Epidermal melanocyte (primary cell): ENCODE data around the gene DCUN1D2.
"Not testable (repeated sequence)": the region's sequence is repeated elsewhere in the genome, so short reads cannot be mapped to it uniquely, and the experiment has no call there.

Experiments
- DNase-seq: peaks from one replicate; pipeline ENCODE4 v3.0.0; 2011; ENCODE audit warnings: low spot score; ENCODE audit not compliant: insufficient read length

DCUN1D2 gene

DNA sequence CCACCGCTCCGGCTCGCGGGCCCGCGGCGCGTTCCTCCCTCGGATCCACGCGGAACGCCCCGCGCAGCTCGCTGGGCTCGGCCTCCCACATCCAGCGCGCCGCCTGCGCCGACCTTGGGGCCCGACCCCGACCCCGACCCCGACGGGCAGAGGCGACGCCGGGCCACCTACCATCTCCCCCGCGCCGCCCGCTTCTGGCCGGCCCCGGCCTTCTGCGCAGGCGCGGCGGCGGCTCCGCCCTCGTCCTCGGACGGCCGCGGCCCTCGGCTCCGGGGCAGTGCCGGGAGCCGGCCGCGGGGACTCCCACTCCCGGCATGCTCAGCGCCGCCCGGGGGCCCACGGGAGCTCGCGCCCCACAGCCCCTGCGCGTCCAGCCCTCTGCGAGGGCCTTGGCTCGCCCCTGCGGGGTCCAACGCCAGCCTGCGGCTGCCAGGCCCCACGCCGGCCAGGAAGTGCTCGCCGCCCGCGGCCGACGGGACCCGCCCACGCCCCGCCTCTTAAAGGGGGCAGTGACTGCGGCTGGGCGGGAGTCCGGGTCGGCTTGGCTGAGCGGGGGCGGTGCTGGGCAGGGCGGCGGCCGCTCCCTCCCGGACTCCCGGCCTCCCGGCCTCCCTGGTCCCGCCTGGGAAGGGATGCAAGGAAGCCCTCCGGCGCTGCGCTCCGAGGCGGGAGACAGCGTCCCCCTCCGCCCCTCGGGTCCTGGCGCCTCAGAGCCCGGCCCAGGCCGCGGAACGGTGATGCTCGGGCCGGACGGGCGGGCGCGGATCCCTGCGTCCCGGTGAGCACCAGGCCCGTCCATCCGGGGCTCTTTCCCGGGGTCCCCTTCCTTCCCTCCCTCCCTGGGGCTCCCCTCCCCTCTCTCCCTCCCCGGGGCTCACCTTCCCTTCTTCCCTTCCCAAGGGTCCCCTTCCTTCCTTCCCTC, at the start of gene DCUN1D2:
TSS of gene DCUN1D2 (minus strand) at position 216 of the 922 bp plus-strand sequence. CDS start at position 174, 42 bp downstream.
- DNase-seq, result peak; percentile 94

DNA sequence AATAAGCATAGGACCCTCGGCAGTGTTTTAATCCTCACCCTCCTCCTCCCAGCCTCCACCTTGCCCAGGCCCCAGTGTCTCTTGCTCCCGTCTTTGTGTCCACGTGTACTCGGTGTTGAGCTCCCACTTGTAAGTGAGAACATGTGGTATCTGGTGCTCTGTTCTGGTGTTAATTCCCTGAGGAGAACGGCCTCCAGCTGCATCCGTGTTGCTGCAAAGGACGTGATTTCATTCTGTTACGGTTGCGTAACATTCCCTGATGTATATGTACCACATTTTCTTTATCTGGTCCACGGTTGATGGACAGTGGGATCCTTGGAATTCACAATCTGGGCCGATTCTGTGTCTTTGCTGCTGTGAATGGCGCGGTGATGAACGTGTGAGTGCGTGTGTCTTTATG, 49.3 kb upstream of the DCUN1D2 start:
- DNase-seq, result no peak

DNA sequence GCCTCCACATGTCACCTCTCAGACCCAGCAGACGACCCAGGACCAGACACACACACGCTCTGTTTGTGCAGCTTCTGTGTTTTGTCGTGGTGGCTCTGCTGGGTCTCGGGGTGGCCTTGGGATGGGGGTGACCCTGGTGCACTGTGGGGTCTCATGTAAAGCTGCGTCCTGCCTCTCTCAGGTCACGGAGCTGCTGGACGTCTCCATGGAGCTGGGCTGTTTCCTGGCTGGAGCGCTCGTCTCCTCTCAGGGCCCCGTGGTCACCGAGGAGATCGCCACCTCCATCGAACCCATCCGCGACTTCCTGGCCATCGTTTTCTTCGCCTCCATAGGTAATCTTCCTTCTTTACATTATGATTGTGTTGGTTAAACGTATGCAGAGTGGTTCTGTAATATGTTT, 48.7 kb upstream of the DCUN1D2 start:
- DNase-seq, result no peak

DNA sequence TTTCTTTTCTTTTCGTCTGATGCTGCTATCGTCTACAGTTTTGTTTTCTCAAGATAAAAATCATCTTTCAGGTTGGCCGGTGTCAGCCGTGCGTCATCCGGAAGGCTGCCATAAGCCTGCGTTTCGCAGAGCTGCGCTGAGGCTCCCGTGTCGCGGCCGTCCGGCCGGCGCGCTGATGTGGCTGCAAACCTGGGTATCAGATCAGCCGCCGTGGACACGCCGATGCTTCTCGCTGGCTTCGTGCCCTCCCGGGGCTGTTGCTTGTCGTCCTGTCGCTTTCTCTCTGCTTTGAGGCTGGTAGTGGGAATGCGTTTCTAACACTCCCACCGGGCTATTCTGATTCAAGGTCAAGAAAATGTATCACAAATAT, 48.2 kb upstream of the DCUN1D2 start:
- DNase-seq, result no peak

DNA sequence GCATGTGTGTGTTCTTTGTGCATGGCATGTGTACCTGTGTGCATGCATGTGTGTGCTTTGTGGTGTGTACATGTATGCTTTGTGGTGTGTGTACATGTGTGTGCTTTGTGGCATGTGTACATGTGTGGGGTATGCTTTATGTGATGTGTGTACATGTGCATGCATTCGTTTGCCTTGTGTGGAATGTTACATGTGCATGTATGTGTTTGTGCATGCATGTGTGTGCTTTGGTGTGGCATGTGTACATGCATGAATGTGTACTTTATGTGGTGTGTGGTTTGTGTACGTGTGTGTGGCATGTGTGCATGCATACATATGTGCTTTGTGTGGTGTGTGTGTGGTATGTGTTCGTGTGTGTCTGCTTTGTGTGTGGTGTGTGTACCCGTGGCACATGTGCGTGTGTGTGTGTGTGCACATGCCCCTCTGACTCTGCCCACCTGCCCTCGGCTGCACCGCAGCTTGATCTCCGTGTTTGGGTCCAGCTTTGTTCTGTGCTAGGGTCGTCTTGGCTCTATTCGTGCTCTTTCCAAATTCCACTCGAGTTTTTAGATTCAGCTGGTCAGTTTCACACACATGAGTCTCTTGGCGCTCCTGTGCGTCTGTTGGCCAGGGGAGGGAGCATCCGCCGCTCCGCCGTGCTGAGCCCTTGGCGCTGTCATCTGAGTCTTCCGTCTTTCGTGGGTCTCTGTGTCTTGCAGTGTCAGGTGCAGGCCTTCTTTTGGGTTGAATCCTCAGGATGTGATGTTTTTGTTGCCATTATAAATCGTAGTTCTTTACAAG, 47.6 kb upstream of the DCUN1D2 start:
- DNase-seq, result no peak

DNA sequence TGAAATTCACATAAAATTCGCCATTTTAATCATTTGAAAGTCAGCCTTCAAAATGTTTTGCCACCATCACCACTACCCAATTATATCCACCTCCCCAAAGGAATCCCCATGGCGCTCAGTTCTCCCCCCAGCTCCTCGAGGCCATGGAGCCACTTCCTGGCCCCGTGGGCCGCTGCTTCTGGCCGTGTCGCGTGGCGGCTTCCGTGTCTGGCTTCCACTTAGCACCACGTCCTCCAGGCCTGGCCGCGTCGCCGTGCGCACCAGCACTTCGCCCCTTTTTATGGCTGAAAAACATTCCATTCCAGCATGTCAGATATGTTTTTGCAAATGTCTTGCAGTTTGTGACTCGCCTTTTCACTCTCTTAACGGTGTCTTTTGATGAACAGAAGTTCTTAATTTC, 46.7 kb upstream of the DCUN1D2 start:
- DNase-seq, result no peak

DNA sequence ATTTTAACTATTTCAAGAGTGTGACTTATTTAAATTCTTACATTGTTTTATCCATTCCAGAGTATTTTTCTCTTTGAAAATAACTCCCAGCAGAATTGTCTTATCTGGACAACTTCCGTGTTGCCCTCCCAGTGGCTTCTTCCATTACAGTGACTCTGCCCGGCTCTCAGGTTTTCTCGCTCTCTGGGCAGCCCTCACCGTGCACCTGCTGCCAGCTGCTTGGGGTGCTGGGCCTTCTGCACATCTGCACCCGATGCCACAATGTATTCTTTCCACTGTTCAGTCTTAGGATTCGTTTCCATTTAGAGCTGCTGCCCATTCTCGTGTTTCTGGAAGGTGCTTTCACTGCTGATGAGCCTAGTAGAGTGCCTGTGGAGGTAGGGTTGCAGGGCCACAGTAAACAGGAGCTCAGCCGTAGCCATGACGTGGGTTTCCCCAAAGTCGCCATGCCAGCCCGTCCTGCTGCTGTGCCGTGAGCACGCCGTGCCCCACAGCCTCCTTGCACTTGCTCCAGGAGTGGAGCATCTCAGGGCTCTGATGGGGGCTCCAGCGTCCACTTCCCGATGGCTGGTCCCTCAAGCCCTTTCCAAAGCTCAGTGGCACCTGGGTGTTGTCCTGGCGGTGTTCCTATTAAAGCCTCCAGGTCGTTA, 46.1 kb upstream of the DCUN1D2 start:
- no peak for DNase-seq

DNA sequence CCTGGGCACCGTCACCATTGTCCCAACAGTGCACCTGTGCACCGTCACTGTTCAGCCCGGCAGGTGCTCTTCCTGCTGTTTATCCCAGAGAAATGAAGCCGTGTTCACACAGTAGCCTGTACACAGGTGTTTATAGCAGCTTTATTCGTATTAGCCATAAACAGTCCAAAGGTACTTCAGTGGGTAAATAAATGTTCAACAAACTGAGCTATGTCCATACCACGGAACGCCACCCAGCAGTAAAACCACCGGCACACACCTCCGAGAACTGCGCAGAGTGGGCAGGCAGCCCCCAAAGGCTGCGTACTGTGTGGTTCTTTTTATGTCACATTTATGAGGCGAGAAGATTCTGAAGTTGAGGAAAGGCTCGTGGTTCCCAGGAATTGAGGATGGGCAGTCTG, 44.9 kb upstream of the DCUN1D2 start:
- no peak for DNase-seq

DNA sequence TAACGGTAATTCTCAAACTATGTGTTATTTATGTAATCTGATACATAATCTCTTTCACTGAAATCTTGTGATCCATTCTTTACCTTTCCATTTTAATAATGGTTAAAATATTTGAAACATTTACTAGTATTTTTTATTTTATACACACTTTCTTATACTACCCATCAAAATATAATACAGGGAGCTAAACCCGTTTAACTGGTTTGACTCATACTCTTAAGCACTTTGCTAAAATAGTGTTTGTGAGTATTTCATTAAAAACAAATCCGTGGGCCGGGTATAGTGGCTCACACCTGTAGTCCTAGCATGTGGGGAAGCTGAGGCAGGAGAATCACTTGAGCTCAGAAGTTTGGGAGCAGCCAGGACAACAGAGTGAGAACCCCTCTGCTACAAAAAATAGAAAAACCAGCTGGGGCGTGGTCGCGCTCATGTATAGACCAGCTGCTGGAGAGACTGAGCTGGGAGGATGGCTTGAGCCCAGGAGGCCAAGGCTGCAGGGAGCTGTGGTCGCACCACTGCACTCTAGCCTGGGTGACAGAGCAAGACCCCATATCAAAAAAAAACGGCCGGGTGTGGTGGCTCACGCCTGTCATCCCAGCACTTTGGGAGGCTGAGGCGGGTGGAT, 43.8 kb upstream of the DCUN1D2 start:
- no peak for DNase-seq

DNA sequence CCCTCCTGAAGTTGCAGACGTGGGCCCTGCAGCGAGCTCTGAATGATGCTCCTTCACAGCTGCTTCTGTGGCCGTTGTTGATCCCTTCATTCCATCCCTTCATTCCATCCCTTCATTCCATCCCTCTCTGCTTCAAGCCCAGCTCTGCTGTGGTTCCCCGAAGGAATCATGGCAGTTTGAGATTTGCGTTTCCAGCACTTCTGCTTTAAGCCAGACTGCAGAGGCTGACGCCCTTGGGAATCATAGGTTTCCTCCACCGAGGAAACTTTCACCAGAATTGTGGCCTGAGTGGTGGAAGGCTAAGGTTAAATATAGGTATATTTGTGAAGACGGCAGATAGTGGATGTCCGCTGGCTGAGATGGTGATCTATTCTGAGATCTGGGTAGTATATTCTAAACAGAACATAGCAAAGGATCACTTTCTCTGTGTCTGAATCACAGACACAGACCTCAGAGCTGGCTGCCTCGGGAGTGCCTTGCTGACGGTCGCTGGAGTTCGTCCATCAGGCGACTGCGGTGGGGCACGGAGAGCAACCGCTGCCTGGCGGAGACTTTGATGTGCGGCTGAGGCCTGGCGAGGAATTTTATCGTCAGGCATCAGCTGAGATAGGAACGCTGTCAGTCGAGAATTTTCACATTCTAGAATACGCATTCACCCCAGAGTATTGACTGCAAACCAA, 42.8 kb upstream of the DCUN1D2 start:
- no peak for DNase-seq

DNA sequence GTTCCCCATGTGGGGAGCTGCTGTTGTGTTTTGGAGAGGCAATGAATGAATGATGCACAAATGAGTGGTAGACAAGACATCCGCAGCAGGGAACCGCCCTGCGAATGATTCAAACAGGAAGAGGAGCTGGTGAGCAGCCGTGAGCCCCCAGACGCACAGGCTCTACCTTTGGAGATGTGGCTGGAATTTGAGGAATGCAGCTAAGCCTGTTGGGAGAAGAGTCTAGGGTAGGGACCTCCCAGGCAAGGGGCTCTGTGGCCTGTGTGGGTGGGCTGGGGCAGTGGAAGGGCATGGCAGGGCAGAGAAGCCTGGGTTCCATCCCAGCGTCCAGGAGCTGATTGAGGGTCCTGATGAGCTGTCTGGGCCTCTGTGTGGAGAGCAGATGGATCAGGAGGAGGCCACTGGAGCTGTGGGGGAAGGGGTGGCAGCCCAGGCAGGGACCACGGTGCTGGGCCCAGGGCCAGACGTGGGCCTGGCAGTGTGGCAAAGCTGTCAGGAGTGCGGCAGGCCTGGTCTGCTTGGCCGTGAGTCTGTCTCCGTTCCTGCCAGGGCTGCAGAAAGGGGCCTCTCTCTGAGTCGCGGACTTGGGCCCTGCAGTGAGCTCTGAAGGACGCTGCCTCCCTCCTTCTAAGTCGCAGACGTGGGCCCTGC, 41.8 kb upstream of the DCUN1D2 start:
- DNase-seq, result no peak

DNA sequence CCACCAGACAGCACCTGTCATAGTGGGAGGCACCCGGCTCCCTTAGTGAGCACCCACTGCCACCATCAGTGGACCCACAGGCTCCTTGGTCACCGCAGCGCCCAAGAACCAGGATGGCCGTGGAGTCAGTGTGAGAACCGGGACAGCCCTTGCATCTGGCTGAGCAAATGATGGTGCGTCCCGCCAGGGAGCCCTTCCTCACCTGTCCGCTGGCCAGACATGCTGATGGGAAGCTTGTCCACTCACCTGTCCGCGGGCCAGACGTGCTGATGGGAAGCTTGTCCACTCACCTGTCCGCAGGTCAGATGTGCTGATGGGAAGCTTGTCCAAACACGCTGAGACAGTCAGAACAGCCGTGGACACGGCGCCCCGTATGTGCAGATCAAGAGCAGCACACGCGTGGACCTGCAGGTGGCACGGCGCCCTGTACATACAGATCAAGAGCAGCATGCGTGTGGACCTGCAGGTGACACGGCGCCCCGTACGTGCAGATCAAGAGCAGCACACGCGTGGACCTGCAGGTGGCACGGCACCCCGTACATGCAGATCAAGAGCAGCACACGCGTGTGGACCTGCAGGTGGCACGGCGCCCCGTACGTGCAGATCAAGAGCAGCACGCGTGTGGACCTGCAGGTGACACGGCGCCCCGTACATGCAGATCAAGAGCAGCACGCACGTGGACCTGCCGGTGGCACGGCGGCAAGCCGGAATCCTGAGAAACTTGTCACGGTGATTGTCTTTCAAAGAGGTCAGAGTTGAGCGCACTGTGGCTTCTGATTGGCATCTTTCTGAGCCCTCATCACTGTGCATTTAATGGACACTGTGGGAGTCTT, 40.7 kb upstream of the DCUN1D2 start:
- DNase-seq, result no peak

DNA sequence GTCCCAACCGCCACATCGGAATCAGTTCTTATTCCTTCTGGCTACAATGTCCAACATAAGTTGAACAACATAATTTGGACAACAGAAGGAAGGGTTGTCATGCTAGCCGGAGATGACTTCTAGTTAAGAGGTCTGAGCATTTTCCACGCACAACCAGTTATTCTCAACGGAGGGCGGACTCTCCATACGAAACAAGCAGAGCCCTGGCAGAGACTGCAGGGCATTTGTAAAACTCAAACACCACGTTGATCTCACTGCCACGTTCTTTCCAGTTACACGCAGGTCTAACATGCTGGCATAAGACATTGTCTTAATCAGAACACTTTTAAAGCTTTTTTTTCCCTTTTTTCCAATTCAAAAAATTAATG, 38.3 kb upstream of the DCUN1D2 start:
- DNase-seq, result no peak

DNA sequence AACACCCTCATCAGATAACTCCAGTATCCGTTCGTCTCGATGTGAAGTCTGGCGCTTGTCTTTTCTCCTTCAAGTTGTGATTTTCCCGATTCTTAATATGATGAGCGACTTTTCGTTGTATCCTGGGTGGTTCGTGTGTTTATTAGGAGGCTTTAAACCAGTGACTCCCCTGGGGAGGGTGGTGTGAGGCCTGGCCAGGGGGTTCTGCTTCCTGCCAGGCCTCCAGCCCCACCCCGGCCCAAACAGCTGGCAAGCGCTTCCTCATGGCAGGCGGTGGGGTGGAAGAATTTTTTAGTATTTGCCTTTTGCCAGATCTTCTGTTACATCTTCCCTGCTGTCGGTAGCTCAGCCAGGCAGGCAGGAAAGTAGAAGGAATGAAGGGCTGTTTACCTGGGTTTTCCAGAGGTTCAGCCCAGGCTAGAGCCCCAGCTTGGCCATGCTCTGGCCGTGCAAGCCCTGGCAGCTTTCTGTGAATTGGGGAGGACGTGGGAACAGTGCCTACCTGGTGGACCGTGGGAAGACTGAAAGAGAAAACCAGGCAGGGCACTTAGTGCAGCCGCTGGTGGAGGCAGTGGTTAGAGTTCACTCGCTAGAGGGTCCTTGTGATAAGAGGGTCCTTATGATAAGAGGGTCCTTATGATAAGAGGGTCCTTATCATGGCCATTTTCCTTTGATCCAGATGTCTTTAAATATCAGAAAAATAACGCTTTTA, 37.7 kb upstream of the DCUN1D2 start:
- DNase-seq, result no peak

DNA sequence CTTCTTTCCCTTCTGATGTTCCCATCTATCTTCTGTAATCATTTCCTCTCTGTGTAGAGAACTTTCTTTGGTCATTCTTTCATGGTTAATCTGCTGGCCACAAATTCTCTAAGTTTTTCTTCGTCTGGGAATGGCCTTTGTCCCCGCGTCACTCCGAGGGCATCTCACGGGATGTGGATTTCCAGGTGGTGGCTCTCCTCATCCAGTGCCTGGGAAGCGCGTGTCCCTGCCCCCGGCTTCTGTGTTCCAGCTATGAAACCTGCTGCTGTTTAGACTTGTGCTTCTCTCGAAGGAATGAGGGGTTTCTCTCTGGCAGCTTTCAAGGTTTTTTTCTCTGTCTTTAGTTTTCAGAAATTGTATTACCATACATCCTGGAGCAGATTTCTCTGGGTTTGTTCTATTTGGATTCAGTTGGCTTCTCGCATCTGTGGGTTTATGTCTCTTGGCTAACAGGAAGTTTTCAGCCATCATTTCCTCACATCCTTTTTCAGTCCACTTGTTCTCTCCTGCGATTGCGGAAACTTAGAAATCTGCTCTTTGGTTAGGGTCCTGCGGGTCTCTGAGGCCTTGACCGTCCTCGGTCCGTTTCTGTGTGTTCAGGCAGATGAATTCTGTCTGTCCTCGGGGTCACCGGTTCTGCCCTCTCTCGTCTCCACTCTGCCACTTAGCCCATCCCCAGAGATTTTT, 36.9 kb upstream of the DCUN1D2 start:
- DNase-seq, result no peak

DNA sequence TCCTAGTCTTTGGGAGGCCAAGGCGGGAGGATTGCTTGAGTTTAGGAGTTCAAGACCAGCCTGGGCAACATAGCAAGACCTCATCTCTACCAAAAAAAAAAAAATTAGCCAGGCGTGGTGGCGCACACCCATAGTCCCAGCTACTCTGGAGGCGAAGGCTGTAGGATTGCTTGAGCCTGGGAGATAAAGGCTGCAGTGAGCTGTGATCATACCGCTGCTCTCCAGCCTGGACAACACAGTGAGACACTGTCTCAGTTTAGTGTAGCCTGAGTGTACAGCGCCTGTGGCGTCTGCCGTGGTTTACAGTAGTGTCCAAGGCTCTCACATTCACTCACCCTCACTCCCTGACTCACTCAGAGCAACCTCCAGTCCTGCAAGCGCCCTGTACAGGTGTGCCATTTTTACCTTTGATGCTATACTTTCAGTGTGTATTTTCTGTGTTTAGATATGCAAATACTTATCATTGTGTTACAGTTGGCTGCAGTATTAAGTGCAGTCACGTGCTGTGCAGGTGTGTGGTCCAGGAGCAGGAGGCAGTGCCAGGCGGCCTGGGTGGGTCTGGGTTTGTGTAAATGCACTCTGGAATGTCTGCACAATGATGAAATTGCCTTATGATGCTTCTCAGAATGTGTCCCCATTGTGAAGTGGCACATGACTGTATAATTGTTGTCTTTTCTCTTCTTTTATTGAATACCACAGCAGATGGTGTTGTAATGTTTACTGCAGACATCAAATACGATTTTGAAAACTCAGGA, 36.1 kb upstream of the DCUN1D2 start:
- DNase-seq, result no peak

DNA sequence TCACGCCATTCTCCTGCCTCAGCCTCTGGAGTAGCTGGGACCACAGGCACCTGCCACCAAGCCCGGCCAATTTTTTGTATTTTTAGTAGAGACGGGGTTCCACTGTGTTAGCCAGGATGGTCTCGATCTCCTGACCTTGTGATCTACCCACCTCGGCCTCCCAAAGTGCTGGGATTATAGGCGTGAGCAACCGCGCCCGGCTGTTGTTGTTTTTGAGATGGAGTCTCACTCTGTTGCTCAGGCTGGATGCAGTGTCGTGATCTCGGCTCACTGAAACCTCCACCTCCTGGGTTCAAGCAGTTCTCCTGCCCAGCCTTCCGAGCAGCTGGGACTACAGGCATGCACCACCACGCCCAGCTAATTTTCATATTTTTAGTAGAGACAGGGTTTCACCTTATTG, 31.9 kb upstream of the DCUN1D2 start:
- DNase-seq, result not testable (repeated sequence)

DNA sequence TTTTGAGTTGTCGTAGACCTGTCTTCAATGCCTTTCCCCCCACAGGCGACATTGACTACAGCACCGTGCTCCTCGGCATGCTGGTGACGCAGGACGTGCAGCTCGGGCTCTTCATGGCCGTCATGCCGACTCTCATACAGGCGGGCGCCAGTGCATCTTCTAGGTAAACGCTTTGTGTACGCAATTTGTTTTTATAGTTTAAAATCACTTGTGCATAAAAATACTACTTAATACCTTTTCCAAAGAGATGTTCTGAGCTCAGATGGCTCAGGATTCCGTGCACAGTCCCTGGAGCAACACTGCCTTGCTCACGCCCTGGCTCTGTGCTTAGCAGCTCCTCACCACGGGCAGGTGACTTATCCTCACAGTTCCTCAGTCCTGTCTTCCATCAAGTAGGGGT, 30.1 kb upstream of the DCUN1D2 start:
- DNase-seq, result no peak
